Head of caudate nucleus (tissue), 42 donors: Measurements from ENCODE around the gene FBXL7.
A peak's percentile ranks its signal among the peaks of the same experiment; 100 is the strongest.

ENCODE experiments used
- DNase-seq, 42 donors: peaks; one replicate each; pipeline versions ENCODE4 v3.0.0 to v3.0.0-alpha.2; 2020 to 2021; ENCODE audit warnings: mixed read lengths in 7 of 42
- intact Hi-C: fragments of 100-400 bp; cut with DNase I; formaldehyde crosslinking; loops from one replicate; pipeline ENCODE4 v1.15.0; 2022

FBXL7 gene

DNA sequence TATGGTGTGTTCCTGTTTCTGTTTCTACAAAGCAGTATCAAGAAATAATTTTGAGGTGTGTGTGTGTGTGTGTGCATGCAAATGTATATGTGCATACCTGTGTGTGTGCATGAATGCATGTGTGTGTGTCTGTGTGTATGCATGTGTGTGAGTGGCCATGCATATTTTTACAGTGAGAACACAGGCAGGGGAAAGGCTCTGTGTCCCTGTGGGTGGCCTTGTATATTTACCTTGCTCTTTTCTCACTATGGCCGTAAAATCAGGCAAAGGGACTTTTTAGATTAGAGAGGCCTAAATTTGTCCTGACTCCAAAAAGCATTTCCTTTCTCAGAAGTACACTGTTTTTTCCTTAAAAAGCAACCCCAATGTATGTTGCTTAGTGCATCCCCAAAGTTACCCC lies 386.2 kb downstream of the FBXL7 start:
- intact Hi-C loops, result no loop called here
- DNase-seq, result no peak

DNA sequence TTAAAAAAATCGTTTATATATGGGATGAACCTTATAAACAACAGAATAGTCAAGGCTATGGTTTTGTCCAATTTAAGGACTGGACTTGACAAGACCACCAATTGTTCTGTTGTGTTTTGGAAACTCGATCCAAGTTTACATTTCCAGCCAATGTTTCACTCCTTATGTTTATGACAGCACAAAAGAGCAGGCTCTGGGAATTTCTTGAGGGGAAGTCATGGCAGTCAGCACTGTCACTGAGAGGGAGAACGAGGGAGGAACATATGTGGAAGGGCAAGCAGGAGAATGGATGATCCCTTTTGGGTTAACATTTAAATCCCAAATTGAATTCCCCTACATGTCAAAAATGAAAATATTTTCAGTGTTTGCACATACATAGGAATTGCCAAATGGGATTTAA lies 387.1 kb downstream of the FBXL7 start:
- no peak for DNase-seq
- intact Hi-C loops, result no loop called here

DNA sequence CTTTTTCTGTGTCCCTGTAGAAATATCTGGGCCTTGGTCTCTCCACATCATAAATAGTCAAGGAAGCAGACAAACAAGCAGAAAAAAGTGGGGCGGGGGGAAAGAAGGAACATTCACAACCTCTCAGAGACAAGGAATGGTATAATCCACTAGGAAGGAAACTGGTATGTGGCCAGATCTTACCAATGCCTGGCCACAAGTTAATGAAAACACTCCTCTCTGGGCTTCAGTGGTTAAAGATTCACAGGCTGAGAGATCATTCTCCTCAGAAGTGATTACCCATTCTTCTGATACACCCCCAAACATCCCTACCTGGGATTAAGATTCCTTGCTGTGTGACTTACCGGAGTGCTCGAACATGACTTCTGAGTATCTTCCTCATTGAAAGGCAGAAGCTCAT lies 389.0 kb downstream of the FBXL7 start:
- intact Hi-C loops, result no loop called here
- DNase-seq, result no peak

DNA sequence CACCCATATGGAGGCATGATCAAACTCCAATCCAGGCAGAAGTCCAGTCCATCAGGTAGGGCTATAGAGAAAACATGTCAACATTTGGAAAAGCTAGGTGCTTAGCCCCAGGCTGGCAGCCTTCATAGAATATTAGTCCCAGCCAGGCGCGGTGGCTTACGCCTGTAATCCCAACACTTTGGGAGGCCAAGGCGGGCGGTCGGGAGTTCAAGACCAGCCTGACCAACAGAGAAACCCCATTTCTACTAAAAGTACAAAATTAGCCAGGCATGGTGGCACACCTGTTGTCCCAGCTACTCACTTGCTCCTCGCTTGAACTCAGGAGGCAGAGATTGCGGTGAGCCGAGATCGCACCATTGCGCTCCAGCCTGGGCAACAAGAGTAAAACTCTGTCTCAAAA lies 393.9 kb downstream of the FBXL7 start:
- intact Hi-C loops, result no loop called here
- DNase-seq, result no peak

DNA sequence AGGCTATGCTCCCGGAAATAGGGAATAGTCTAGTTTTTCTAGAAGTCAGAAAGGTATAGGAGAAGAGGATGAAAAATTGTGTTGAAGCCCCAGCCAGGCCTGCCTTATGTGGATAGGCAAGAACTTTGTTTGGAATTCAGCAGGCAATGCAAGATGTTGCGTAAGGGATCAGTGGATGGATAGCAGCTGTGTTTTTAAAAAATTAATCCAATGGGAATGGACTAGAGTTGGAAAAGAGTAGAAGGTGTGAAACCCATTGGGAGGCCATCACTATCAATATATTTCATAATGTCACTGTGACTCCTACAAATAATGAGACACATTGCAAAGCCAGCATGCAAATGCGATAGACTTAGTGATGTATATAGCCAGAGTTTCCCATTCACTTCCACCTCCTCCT lies 397.7 kb downstream of the FBXL7 start:
- intact Hi-C loops, result no loop called here
- DNase-seq, result no peak

DNA sequence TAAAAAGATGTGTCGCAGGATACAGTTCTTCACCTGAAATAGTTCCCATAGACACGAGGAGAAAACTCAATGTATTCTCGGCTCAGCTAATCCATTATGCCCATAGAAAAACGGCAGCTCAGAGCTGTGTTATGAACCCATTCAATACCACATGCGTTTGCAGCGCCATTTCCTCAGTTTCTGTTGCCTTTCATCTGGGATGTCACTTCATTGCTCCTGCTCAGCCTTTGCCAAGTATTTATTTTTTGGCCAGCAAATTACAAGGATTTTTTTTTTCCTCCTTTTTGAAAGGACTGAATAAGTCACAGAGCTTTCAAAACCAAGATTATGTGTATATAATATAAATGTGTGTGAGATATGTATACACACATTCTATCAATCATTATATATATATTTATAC lies 398.7 kb downstream of the FBXL7 start:
- intact Hi-C loops, result no loop called here
- no peak for DNase-seq

DNA sequence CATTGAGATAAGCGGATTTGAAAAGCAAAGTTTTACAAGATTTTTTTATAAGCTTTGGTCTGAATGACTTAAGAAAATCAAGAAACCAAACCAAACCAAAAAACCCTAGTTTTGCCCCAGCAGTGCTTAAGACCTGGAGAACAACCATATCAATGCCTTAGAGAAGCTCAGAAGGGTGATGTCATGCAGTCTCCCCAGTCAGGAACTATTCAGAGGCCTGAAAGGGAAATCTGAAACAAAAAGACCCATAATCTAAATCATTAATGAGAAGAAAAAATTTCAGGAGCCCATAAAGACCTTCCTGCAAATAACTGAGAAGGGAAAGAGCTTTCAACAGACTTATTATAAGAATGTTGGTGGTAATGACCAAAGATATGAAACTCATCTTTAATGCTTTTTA lies 399.5 kb downstream of the FBXL7 start:
- intact Hi-C loops, result no loop called here

DNA sequence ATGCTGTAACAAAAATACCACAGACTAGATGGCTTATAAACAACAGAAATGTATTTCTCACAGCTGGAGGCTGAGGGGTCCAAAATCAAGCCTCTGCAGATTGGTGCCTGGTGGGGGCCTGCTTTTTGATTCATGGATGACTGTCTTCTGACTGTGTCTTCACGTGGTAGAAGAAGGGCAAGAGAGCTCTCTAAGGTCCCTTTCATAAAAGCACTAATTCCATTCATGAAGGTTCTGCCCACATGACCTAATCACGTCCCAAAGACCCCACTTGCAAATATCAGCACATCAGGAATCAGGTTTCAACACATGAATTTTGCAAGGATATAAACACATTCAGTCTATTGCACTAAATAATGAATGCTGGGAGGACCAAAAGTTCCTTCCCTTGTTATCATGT lies 401.2 kb downstream of the FBXL7 start:
- intact Hi-C loops, result no loop called here

More for the DNA sequence above, 399.5 kb downstream of the FBXL7 start:
- DNase-seq, result no peak

DNA sequence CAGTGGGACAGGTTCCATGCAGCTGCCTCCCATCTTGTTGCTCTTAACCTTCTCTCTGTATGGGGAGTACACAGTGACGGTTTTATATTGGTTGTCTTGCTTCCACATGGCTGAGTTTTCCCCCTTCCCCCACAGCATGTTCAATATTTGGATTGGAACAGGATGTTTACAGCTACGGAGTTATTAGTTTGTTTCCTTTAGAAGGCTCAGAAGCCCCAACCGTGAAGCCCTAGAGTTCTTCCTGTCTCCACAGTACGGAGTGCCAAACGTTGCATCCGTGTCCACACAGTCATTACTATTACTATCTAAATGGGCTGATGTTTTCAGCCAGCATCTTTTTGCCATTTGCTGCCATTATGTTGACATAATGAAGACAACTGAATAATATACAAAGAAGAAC lies 402.1 kb downstream of the FBXL7 start:
- DNase-seq, result no peak

More for the DNA sequence above, 401.2 kb downstream of the FBXL7 start:
- no peak for DNase-seq

DNA sequence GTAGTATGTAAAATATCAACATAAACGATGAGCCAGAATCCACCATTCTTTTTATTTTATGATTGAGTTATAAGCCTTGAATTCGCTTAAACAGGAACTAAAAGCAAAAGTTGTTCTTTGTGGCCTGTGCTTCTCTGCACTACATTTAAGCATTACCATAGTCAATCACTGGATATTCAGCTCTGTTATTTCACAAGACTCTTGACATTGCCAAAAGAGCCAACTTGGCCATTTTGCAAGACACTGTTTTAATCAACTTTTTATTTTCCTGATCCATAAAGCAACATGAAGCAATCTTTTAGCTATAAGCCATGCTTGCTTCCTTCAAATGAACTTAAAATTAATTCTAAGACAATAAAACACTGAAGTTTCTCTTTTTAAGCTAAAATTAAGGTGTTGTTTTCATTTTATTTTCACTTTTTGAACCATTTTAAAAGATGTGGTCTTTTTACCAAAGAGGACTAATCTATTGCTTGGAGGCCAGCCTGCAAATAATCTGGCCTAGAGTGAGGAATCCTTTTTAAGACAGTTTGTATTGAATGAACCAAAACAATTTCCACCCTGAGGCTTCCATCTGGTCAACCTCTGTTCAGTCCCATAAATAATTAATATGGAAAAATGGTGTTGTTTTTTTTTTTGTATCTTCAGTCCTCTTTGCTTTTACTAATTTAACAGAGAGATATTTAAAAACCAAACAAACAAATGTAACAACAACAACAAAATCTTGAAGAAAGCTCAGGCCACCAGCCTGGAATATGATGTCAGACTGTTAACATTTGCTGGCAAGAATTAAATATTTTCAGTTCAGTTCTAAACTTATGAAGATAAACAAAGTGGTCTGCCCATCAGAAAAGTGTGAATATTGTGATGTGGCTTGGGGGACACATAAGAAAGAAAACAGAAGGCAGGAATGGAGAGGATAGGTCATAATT lies 405.2 kb downstream of the FBXL7 start:
- intact Hi-C loops, result no loop called here
- DNase-seq, result no peak

More for the DNA sequence above, 402.1 kb downstream of the FBXL7 start:
- intact Hi-C loops, result no loop called here

DNA sequence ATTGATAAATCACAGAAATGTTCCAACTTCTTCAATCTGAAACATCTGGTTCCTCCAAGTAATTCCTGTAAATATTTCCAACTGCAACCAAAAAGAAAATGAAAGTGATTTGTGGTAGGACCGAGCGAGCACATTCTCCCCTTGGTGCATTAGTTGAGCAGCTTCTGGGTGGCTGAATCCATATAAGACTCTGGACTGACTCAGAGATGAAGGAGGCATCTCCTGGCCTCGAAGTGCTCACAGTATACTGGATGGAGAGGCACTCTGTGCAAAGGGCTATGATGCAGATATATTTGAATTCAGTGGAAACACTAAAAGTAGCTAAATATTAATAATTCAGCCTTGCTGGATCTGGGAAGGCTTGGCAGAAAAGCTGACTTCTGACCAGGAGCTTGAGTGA lies 414.7 kb downstream of the FBXL7 start:
- intact Hi-C loops, result no loop called here
- DNase-seq, result no peak

DNA sequence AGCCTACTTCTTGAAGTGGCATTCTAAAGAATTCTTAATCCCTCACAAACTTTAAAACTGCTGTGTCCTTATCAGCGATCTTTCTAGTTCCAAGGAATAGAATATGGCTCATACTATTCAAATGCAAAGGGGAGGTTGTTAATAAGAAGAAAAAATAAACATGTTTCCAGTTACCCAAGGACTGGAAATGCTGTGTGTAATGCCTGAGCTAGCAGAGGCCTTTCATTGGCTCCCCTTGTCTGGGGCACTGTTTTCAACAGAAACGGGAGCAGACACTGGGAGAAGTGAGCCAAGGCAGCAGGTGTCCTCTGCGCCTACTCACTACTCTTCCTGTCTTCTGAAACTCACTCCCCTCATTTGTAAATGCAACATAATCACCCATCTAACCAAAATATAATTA lies 426.6 kb downstream of the FBXL7 start:
- intact Hi-C loops, result no loop called here
- peak in 1 of 42 donors; percentile 56 for DNase-seq

DNA sequence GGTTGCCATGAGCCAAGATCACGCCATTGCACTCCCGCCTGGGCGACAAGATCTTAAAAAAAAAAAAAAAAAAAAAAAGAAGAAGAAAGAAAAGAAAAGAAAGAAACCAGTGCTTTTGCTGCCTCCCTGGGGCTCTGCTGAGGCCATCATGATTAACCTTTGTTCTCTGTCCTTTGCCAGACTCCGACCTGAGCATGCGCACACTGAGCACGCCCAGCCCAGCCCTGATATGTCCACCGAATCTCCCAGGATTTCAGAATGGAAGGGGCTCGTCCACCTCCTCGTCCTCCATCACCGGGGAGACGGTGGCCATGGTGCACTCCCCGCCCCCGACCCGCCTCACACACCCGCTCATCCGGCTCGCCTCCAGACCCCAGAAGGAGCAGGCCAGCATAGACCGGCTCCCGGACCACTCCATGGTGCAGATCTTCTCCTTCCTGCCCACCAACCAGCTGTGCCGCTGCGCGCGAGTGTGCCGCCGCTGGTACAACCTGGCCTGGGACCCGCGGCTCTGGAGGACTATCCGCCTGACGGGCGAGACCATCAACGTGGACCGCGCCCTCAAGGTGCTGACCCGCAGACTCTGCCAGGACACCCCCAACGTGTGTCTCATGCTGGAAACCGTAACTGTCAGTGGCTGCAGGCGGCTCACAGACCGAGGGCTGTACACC lies 427.9 kb downstream of the FBXL7 start:
- intact Hi-C loops, result no loop called here
- no peak for DNase-seq

DNA sequence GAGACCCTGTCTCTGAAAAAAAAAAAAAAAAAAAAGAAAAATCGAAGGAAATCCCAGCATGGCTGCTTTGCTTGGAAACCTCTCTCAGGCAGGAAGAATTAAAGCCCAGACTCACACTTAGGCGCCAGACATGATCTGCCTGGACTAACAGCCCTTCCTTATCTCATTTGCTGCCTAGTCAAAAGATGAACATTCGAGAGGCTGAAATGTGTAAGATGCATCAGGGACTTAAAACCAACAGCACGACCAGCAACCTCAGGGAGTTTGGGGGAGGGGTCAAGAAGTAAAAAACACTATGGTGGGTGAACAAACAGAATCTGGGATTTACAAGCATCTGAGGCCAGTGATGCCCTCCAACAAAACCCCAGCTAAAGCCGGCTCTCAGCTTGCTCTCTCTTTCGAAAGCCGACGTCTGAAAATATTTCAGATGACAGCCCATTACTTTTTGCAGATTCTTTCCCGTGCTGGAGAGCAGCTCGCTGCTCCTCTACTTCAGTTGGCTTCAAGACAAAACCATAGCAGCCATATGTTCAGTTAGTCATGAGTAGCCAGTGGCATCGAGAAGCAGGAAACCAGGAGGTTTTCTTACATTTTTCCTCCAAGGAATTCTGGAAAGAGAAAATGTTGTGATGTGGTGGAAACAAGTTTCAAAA lies 429.8 kb downstream of the FBXL7 start:
- intact Hi-C loops, result no loop called here
- no peak for DNase-seq

DNA sequence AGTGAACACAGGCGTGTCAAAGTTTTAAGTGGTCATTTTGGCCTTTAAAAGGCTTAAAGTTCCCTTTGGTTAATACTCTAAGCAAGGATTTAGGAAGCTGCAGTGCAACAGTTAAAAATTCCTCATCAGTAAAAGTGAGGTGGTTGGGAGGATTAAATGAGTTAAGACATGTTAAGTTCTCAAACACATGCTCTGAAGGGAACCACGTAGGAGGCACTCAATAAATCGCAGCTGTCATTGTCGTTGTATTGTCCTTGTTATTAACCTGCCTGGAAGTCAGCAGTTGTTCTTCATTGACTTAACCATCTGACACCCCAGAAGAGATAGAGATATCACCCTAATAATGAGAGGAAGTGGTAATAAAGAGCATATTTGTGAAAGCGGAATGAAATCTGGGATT lies 432.1 kb downstream of the FBXL7 start:
- intact Hi-C loops, result no loop called here
- peak in 3 of 42 donors; percentile 15 to 36 (median 15) for DNase-seq

DNA sequence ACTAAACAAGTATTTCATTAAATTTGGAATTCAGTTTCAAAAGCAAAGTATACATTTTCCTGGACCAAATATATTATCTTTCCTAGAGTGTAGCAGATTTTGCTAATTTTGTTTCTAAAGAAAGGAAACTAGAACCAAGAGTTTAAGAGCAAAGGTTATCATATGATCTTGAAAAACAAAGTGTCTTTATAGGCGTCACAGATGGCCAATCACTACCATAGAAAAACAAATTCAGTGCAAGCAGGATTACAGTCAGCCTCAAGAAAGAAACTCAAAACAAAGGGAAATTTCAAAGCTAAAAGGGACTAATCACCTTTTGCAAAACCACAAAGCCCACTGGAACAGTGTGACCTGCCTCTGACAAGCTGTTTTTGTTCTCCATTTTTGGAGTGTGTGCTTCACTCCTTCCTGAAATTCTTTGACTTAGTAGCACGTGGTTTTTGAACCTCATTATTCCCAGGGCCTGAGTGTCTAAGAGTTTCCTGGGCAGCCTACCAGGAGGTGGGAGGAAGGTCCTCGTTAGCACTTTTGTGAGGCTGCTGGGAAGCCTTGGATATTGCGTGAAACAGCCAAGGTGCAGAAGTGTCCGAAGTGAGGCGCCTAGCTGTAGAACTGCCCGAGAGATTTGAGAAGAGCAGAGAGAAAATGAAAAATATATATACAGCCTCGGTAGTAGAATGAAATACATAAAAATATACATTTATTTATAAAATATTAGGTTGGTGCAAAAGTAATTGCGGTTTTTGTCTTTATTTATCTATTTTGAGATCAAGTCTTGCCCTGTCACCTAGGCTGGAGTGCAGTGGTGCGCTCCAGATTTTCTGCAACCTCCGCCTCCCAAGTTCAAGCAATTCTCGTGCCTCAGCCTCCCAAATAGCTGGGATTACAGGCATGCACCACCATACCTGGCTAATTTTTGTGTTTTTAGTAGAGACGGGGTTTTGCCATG lies 433.6 kb downstream of the FBXL7 start:
- intact Hi-C loops, result no loop called here
- DNase-seq, result peak in 13 of 42 donors; percentile 10 to 70 (median 25)

DNA sequence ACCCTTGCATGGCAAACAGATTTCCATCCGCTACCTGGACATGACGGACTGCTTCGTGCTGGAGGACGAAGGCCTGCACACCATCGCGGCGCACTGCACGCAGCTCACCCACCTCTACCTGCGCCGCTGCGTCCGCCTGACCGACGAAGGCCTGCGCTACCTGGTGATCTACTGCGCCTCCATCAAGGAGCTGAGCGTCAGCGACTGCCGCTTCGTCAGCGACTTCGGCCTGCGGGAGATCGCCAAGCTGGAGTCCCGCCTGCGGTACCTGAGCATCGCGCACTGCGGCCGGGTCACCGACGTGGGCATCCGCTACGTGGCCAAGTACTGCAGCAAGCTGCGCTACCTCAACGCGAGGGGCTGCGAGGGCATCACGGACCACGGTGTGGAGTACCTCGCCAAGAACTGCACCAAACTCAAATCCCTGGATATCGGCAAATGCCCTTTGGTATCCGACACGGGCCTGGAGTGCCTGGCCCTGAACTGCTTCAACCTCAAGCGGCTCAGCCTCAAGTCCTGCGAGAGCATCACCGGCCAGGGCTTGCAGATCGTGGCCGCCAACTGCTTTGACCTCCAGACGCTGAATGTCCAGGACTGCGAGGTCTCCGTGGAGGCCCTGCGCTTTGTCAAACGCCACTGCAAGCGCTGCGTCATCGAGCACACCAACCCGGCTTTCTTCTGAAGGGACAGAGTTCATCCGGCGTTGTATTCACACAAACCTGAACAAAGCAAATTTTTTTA lies 436.7 kb downstream of the FBXL7 start:
- intact Hi-C loops, result no loop called here
- no peak for DNase-seq

DNA sequence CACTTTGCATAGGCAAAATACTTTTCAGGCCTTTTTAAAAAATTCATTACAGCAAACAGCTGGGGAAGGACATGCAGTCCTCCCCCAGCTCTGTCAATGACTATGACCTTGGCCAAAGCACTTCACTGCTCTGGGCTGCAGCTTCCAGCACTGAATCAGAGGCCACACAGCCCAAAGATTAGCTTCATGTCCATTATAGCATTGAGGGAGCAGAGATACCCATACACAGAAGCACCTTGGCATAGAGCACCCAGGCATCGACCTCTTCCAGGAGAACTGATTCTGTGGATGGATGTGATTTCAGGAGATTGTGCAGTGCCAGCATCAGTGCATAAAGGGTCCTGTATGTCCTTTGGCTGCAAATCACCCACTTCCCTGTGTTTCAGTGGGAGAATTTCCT lies 437.7 kb downstream of the FBXL7 start:
- intact Hi-C loops, result no loop called here
- no peak for DNase-seq
